Stimulated activated CD4-positive, alpha-beta T cell treated with anti-CD3 and anti-CD28 coated beads, Interleukin-4, amount 100 ng/mL, for 24 hours (primary cell): Measurements from ENCODE around the gene CRTC1.
"Not testable (repeated sequence)": the region's sequence is repeated elsewhere in the genome, so short reads cannot be mapped to it uniquely, and the experiment has no call there.

Source experiments
- DNase-seq: peaks from one replicate; pipeline ENCODE4 v3.0.0-alpha.2; 2020

Gene CRTC1

DNA sequence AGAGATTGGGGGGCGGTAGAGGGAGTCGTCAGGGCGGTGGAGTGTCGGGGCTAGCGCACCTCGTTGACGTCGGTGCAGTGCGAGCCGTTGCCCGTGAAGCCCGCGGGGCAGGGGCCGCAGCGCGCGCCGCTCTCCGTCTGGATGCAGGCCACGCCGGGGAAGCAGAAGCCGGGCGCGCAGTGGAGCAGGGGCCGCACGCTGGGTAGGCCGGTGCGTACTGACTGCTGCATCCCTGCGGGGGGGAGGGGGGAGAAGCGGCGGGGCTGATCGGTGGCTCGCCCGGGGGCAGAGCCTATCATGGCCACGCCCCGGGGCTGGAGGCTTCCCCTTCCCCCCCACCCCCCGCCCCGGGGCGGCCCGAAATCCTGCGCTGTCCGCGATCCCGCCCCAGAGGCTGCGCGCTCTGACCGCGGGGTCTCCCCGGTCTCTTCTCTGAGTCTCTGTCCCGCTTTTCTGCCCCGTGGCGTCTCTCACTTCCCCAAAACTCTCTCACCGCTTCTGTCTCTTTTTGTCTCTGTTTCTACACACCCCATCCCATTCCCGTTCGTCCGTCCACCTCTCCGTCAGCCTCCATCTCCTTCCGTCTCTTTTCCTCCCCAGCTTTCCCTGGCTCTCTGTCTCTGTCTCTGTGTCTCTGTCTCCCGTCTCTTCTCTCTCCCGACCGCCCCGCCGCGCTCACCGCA lies 106.5 kb downstream of the CRTC1 start:
- DNase-seq: peak; percentile 12

DNA sequence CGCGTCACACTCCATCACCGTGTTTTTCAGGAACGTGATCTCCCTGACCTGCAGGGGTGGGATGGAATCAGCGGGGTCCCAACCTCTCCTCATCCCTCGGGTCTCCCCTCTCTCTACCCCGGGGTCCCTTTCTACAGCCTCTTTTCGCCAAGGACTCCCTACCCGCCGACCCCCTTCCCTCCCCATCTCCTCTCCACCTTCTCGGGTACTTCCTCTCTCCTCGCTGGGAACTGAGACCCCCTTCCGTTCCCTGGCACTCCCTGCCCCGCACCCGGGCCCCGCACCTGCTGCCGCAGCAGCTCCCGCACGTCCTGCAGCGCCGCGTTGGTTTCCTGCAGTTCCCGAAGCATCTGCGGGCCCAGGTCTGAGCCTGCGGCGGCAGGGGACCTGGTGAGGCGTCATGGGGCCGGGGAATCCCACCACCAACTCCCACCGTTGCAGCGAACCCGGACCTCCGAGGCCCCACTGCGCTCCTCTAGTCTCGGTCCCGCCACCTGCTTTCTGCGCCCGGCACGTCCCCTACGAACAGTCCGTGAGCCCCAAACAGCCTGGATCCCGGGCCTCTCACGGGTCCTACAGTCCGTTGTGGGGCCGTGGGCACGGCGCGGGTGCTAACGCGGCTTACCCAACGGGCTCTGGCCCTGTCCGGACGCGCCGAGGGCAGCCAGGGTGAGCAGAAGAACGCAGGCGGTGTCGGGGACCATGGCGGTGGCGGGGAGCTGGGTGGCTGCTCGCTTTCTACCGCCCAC lies 107.3 kb downstream of the CRTC1 start, which contains the start of gene COMP:
Gene COMP, minus strand, starts transcription at position 740 of the 749 bp plus-strand sequence. Its CDS starts 36 bp downstream, at position 704.
- DNase-seq: no peak

DNA sequence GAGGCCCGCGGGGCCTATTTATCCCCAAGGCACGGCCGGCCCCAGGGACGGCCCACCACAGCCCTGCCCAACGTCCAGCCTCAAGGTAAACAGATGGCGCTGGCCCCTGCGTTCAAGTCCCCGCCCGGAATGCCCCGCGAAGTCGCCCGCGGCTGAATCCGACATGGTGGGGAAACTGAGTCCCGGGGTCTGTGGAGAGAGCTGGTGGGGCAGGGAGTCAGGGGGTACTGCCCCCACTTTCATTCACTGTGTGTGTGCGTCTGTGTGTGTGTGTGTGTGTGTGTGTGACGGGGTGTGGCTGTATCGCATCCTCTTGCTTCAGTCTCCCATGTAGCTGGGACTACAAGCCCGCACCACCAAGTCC lies 107.8 kb downstream of the CRTC1 start:
- DNase-seq: no peak

DNA sequence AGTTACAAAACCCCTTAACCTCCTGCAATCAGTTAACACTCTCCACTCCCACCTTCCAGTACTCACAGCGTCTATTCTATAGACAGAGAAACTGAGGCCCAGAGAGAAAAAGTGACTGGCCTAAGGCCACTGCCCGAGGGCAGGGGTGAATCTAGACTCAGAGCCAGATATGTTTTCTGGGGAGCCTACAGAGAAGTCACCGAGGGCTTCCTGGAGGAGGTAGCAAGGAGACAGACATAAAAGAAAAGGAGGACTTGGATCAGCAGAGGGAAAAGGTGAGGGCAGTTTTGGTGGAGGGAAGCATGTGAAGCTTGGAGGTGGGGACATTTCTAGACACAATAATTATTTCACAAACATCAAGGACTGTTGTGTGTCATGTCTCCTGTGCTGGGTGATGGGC lies 109.2 kb downstream of the CRTC1 start:
- no peak for DNase-seq

DNA sequence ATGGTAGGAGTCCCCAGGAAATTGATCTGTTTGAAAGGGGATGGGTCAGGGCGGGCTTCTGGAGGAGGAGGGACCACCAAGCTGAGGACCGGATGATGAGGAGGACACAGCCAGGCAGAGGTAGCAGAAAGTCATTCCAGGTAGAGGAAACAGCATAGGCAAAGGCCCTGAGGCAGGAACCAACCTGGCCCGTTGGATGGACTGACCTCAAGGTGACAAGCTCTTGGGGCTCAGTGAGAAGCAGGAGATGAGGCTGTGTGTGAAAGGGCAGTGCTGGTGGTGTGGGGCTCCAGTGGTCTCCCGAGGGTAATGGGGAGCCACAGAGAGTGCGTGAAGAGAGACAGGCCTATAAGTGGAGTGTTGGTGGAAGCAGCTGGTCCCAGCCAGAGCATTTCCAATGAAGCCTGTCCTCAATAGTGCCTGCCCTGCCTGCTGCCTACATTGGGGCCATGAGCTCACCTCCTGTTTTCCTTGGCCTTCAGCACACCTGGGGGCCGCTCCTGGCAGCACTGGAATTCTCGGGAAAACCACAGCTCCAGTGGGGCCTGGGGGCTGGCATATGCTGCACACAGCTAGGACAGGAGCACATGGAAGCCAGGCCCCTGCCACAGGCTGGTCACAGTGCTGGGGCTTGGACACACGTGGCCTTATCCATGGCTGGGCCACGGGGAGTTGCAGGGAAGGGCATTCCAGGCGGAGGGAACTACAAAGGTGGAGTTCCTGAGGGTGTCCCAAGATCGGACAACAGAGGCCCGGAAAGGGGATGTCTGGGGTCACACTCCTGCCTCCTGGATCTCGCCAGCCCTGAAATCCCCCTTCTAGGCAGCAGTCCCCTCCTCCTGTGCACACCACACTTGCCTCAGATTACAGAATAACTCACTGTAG lies 109.9 kb downstream of the CRTC1 start:
- DNase-seq: no peak

DNA sequence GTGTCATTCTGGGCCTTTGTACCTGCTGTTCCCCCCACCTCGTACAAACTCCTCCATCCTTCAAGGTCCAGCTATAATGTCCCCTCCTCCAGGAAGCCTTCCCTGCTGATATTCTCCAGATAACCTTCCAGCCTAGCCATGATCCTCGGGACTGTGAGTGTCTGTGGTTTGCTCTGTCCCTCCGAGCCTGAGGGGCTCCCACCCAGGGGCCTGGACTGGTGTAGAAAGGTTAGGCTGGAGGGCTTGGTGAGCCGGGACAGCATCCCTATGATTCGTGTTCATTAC lies 110.5 kb downstream of the CRTC1 start:
- no peak for DNase-seq

DNA sequence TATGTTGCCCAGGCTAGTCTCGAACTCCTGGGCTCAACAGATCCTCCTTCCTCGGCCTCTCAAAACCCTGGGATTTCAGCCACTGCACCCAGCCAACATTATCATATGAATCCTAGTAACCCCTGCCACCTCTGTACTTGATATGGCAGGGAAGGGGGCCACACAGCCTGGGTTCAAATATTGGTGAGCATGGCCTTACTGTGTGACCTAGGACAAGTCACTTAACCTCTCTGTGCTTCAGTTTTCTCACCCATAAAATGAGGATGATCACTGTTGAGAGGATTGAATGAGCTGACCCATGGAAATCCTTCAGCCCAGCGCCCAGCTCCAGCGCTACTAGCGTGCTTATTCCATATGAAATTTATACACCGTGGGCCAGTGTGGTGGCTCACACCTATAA lies 111.2 kb downstream of the CRTC1 start:
- no peak for DNase-seq

DNA sequence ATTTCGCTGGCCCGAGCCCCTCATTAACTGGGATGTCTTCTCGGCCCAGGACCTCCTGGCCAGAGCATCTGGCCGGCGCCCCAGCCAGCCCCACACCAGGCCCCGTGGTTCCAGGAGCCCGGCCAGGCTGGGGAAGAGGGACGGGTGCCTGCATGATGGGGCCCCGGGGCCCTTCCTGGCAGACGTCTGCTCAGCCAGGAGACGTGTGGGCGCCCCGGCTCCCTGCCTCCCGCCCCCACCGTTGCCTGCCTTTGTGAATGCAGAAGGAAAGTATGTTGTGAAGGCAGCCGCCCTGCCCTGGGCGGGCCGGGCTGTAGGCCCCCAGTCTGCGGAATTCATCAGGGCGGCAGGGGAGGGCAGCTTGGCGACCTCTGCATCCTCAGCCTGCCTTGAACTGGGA lies 112.1 kb downstream of the CRTC1 start:
- DNase-seq: no peak

DNA sequence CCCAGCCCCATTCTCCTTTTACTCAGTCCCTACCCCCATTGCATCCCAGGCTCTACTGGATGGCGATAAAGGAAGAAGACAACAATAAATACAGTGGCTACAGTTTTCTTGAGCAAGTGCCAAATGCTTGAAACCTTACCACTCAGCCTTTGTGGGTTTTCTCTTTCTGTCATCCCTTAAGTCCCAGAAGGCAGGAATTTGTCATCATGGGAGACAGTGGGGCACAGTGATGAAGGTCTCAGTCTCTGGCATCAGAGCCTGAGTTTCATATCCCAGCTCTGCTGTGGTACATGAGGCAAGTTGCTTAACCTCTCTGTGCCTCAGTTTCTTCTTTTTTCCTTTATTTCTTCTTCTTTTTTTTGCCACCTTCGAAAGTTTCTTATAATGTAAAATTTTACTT lies 112.8 kb downstream of the CRTC1 start:
- DNase-seq: no peak

DNA sequence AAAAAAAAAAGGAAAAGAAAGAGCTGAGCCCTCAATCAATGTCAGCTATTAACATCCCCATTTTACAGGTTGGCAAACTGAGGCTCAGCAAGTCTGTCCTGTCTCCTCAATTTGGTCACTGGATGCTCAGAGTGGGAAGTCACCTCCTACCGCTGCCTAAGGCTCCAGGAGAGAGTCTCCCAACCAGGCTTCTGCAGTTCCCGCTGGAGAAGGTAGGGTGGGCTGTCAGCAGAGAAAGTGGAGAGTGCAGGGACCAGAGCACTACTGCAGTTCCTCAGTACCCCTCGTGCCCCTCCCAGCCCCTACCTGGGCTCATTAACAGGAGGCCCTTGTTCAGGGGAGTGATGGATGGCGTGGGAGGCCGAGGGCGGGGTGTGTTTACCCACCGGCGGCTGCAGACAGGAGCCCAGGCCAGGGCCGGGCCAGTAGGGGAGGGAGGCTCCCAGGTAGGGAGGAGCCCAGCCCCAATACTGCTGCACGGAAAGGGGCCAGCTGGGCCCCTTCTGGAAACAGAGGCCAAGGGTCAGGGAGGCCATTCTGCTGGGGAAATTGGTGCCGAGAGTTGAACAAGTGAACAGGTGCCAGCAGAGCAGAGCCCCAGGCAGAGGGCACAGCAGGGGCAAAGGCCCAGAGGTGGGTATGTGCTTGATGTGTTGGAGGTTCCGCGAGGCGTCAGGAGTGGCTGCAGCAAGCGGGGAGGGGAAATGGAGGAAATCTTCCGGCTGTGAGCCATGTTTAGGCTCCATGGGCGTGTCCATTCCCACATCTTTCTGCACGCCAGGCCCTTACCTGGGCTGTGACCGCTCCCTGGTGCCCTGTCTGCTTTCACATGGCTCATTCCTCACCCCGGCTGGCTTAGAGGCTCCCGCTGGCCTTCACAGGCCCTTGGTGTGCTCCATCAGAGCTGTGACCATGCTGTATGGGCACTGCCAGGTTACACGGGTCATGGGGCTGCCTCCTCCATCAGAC lies 115.2 kb downstream of the CRTC1 start:
- DNase-seq: no peak

DNA sequence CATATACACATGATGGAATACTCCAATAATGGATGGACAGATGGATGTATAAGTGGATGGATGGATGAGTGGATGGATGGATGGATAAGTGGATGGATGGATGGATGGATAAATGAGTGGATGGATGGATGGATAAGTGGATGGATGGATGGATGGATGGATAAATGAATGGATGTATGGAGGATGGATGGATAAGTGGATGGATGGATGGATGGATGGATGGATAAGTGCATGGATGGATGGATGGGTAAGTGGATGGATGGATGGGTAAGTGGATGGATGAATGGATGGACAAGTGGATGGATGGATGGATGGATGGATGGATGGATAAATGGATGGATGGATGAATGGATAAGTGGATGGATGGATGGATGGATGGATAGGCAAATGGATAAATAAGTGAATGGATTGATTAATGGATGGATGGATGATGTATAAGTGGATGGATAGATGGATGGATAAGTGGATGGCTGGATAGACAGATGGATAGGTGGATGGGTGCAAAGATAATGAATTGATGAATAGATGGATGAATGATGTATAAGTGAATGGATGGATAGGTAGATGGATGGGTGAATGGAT lies 116.0 kb downstream of the CRTC1 start:
- no peak for DNase-seq

DNA sequence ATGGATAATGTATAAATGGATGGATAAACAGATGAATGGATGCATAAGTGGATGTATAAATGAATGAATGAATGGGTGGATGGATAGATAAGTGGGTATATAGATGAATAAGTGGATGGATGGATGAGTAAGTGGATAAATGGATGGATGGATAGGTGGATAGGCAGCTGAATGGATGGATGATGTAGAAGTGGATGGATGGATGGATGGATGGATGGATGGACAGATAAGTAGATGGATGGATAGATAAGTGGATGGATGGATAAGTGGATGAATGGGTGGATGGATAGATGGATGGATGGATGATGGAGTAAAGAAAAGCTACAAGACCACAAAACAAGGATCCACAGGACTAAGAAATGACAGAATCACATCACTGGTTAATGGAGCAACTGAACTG lies 116.6 kb downstream of the CRTC1 start:
- no peak for DNase-seq

DNA sequence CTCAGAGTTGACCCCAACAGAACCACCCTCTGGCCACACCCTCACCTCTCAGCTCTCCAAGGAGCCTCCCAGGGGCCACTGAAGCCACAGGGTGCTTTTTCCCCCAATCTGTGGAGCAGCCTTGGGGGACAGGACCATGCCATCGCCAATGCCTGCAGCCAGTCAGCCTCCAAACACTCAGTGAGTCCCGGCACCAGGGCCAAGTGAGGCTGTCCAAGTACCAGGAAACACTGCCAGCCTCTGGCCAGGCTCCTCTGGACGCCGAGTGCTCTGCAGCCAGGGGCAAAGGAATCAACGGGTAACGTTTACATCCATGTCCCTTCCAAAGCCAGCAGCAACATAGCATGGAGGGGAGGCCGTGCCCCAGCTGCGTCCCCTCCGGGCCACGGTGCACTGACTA lies 117.2 kb downstream of the CRTC1 start:
- DNase-seq: no peak

DNA sequence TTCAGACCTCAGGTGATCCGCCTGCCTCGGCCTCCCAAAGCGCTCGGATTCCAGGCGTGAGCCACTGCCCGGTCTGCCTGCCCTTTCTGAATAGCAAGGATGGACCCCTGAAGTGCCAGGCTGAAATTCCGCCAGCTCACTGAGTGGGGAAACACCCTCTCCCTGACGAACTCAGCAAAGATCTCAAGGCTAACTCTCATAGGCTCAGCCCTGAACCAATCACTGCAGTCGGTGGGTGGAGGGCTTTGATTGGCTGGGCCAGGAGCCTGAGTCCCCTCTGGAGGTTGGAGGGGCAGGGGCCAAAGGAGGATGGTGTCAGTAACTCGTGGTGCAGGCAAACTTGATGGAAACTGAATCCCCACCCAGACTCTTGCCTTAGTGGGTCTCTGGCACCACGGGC lies 118.9 kb downstream of the CRTC1 start:
- DNase-seq: no peak

DNA sequence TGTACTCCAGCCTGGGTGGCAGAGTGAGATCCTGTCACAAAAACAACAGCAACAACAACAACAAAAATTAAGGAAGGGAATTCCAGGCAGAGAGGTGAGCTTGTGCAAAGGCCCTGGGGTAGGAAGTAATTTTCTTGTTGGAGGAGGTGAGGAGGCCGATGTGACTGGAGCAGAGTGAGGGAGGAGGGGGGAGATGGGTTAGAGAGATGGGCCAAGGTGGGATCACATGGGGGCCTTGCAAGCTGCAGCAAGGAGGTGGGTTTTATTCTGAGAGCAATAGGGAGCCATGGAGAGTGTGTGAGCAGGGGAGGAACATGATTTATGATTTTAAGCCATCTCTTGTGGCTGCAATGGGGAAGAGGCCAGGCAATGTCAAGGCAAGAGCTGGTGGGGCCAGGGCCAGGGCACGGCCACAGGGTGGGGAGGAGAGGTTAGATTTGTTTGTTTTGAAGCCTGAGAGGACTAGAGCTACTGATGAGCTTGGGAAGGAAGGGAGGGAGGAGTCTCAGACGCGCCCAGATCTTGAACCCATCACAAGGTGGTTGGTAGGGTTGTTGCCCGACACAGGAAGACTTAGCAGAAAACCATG lies 120.2 kb downstream of the CRTC1 start:
- DNase-seq: no peak

DNA sequence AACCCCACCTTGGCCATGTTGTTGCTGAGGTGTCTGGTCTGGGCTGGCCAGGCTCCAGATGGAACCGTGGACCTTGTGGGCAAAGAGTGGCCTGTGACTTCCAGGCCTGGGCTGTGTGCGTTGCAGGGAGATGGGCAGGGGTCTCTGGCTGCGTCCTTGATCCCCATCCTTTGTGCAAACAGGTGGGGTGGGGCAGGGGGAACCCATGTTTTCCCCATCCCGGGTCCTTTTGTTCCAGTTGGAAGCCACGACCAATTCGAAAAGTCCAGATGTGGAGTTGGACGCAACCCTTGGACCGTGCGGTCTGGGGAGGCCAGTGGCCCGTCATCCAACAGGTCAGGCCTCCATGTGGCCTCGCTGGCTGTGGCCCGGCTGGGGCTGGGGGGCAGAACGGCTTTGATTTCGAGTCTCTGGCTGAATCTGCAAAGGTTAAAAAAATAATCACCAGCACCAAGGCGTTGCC lies 120.7 kb downstream of the CRTC1 start:
- DNase-seq: no peak

DNA sequence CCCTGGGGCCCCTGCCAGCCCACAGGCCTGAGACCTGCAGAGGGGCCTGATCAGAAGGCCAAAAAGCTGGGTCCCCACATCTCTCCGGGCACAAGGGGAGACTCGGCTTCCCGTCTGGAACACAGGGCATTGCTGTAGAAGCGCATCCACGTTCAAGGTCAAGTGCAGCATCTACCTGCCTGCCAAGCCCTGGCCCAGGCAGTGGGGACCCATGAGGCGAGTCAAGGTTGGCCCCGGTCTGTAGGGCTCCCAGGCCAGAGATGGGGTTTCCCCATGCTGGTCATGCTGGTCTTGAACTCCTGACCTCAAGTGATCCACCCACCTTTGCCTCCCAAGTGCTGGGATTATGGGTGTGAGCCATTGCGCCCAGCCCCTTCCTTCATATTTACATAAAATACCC lies 121.2 kb downstream of the CRTC1 start:
- DNase-seq: no peak

DNA sequence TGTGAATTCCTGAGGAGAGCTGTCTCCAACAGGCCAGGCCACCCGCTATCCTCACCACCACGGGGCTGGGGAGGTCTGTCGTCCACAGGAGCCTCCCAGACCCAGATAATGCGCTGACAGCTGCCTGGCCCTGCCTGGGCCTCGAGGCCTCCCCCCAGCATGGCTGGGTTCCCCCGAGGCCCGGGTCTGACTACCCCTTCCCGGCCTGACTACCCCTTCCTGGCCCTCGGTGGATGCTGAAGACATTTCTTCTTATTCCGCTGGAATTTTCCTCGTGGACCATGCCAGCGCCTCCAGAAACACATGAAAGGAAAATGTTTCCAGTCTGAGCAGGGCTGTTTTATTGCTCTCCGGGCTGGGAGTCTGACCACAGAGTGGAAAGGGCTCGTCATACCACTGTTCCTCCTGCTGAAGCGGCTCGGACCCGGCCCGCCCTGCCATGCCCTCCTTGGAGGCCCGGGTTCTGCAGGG lies 124.4 kb downstream of the CRTC1 start:
- no peak for DNase-seq

DNA sequence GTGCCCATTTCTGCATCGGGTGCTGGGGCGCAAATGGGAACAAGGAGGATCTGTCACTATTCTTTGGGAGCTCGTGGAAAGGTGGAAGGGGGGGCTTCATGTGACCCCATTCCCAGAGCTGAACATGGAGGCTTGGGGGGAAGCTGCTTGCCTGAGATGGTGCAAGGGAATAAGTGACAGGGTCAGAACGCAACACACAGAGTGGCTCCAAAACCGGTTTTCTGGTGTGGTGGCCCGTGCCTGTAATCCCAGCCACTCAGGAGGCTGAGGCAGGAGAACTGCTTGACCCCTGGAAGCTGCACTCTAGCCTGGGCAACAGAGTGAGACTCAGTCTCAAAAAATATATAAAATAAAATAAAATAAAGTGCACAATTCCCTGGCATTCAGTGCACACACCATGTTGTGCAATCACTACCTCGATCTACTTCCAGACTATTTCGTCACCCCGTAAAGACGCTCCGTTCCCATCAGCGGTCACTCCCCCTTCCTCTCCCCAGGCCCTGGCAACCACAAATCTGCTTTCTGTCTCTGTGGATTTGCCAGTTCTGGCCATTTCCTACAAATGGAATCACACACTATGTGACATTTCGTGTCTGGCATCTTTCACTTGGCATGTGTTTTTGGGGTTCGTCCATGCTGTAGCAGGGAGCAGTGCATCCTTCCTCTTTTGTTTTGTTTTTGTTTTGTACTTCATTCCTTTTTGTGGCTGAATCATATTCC lies 125.8 kb downstream of the CRTC1 start:
- DNase-seq: no peak

DNA sequence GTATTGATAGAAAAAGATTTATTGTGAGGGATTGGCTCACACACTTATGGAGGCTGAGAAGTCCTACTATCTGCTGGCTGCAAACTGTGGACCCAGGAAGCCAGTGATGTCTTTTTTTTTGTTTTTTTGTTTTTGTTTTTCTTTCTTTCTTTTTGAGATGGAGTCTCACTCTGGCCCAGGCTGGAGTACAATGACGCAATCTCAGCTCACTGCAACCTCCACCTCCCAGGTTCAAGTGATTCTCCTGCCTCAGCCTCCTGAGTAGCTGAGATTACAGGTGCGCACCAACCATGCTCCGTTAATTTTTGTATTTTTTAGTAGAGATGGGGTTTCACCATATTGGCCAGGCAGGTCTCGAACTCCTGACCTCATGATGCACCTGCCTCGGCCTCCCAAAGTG lies 128.2 kb downstream of the CRTC1 start:
- DNase-seq: not testable (repeated sequence)

DNA sequence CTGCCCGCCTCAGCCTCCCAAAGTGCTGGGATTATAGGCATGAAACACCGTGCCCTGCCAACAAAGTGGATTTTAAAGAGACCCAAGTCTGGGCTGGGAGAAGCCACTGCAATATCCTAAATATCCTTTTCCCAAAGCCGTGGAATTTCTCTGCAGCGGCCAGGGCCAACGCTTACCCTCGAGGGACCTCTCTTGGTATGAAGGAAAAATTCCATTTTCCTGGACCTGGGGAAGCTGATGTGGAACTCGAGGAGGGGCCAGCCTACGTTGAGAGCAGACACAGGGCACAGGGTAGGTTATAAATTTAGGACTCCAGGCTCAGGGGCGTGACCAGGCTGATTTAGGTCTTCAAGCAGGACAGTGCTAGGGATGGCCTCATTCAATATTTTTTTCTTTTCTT lies 130.6 kb downstream of the CRTC1 start:
- DNase-seq: no peak
